ENCODE measurements around the gene GANAB. TPM values are rescaled to one million over a fixed set of nuclear protein-coding genes. Genes with fewer than 3 reads are reported as not detected.
A peak's percentile ranks its signal among the peaks of the same experiment; 100 is the strongest.

Gene GANAB
- total RNA-seq, 1 experiment from 2014 or later: 274 TPM

GRCh38 chr11:62593434-62594044 is 52.9 kb downstream of the GANAB start:
- Histone ChIP-seq H3K9me2 (replicated peaks; ENCODE audit: low read length) (no peaks in the 10 kb centered on the region), H2AFZ (ENCODE audit: low read length) (no peak overlapping the region), H3K4me1 (ENCODE audit: insufficient read depth, low read length) (peaks cover 16% of the 10 kb centered on the region), H3K4me2 (ENCODE audit: low read length) (no peak overlapping the region), H3K79me2 (ENCODE audit: low read length) (peaks cover 32% of the 10 kb centered on the region), H3K27ac (ENCODE audit: low read length) (no peak overlapping the region), H3K9ac (ENCODE audit: low read length) (no peak overlapping the region), H3K4me3 (ENCODE audit: low read length) (no peak overlapping the region), H3K9me3 (ENCODE audit: low read length) (no peaks in the 10 kb centered on the region), H4K20me1 (ENCODE audit: low read length) (no peaks in the 10 kb centered on the region), H3K27me3 (ENCODE audit: low read length) (no peaks in the 10 kb centered on the region), H3K36me3 (ENCODE audit: low read depth, low read length) (peaks cover 50% of the 10 kb centered on the region), H3F3A (ENCODE audit: low read length, unreplicated experiment) (peaks cover 7% of the 10 kb centered on the region)
- POLR2A ChIA-PET (ENCODE audit: unreplicated experiment): interaction anchor here (3.1 kb wide), 1 partner anchor 20 kb away, joined by 23 read pairs; the partner anchor contains the start of gene EEF1G
- peak; percentile 71 for DNase-seq
- intact Hi-C loops (cut with micrococcal nuclease): loop anchor here (5.0 kb wide), 1 partner anchor 59 kb away; the partner anchor contains the start of gene INTS5
- TF ChIP-seq EZH2phosphoT487 (IDR thresholded peaks at IDR 0.05; ENCODE audit: borderline replicate concordance, low read length) (no peak), CTCF (conservative IDR thresholded peaks at IDR 0.05; ENCODE audit: low read depth, low read length) (peak; percentile 79), EZH2 (IDR thresholded peaks at IDR 0.05; ENCODE audit: low read length, unreplicated experiment) (no peak)
- no TSS peak for BruUV-seq (replicated peaks)
- no peak for ATAC-seq
- CTCF ChIA-PET: interaction anchor here (0.8 to 1.5 kb wide), 2 partner anchors 12 to 18 kb away, joined by 3 to 9 read pairs; no protein-coding TSS in a partner anchor

DNA sequence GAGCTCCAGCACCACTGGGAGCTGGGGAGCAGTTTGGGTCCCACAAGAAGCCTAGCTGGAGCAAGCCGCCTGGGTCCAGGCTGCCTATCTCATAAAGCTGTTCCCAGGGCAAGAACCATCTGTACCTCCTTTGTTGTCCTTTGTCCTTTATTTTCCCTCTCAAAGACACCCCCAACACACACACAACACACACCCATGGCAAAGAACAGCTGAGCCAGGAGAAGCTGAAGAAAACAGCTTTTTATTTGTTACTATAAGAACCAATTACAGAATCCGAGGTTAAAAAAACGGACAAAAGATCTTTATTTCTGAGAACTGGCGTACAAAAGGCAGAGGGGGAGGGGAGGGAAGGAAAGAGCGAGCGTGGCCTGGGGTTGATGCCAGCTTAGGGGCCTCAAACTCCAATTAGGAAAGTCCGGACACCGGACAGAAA is 53.4 kb downstream of the GANAB start:
- ChIA-PET POLR2A (ENCODE audit: unreplicated experiment) (interaction anchor here (2.5 to 3.1 kb wide), 2 partner anchors 8 to 19 kb away, joined by 23 to 29 read pairs; partner anchors contain the start of genes EEF1G and MTA2), CTCF (interaction anchor here (1.5 kb wide), 1 partner anchor 19 kb away, joined by 9 read pairs; no protein-coding TSS in a partner anchor)
- Histone ChIP-seq H3K9me2 (replicated peaks; ENCODE audit: low read length) (no peaks in the 10 kb centered on the region), H3K4me1 (ENCODE audit: insufficient read depth, low read length) (peaks cover 16% of the 10 kb centered on the region), H2AFZ (ENCODE audit: low read length) (no peak overlapping the region), H3K79me2 (ENCODE audit: low read length) (peaks cover 27% of the 10 kb centered on the region), H3F3A (ENCODE audit: low read length, unreplicated experiment) (peaks cover 7% of the 10 kb centered on the region), H4K20me1 (ENCODE audit: low read length) (no peaks in the 10 kb centered on the region), H3K36me3 (ENCODE audit: low read depth, low read length) (peaks cover 45% of the 10 kb centered on the region), H3K4me2 (ENCODE audit: low read length) (no peak overlapping the region), H3K9me3 (ENCODE audit: low read length) (no peaks in the 10 kb centered on the region), H3K27me3 (ENCODE audit: low read length) (no peaks in the 10 kb centered on the region), H3K4me3 (ENCODE audit: low read length) (no peak overlapping the region), H3K9ac (ENCODE audit: low read length) (no peak overlapping the region), H3K27ac (ENCODE audit: low read length) (no peak overlapping the region)
- intact Hi-C loops (cut with micrococcal nuclease): loop anchor here (5.0 kb wide), 1 partner anchor 59 kb away; the partner anchor contains the start of gene INTS5
- TF ChIP-seq EZH2phosphoT487 (IDR thresholded peaks at IDR 0.05; ENCODE audit: borderline replicate concordance, low read length) (no peak), CTCF (conservative IDR thresholded peaks at IDR 0.05; ENCODE audit: low read depth, low read length) (no peak), EZH2 (IDR thresholded peaks at IDR 0.05; ENCODE audit: low read length, unreplicated experiment) (no peak)
- DNase-seq (no peak), ATAC-seq (no peak)
- no TSS peak for BruUV-seq (replicated peaks)

All from PC-3 (cell line).